Brain pericyte (primary cell): Measurements from ENCODE around the gene EPHA3.

Source experiments
- DNase-seq: peaks from one replicate; pipeline ENCODE4 v3.0.0-alpha.2; 2012; ENCODE audit warnings: low read depth, low spot score

EPHA3 gene

DNA sequence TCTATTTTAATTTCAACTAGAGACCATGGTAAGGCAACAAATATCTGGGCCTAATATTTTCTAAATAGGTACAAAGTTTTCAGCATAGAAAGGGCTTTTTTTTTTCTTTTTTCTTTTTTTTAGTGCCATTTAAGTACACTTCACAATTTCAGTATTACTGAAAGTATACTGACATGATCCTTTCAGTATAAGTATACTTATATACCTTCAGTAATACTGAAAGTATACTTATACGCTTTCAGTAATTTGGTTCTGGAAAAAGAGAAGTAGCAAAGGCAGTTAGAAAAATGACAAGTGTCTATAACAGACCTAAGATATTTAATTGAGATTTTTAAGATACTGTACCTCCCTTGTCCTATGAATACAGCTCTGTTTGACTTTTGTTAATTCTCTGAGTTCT lies 339.2 kb downstream of the EPHA3 start:
- DNase-seq, result no peak

DNA sequence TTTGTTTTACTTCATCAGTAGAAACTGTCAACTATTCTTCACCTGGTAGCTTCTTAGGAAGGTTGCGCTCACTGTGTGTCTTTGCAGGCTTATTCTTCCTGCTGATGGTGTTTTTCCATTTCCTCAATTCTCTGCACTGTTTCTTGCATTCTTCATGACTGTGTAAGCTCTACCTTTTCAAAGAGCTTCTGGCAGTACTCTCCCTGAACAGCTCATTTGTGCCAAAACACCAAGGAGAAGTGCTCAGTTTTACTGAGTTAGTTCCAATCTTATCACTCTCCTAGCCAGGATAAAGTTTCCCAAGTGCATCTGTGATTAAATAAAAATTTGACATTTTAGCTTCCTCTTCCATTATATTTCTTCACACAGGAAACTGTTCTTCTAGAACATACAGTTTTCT lies 339.8 kb downstream of the EPHA3 start:
- DNase-seq, result no peak

DNA sequence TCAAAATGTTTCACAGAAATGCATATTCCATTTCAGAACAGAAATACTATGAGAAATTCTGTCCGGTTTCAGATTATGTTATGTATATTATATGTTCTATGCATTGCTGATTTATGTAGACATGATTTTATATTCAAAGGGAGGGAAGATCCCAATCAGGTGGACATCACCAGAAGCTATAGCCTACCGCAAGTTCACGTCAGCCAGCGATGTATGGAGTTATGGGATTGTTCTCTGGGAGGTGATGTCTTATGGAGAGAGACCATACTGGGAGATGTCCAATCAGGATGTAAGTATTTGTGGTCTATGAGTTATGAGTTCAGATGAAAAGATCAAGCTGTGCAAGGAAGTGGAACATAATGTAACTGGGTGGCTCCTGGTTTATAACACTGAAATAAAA lies 341.7 kb downstream of the EPHA3 start:
- DNase-seq, result no peak

DNA sequence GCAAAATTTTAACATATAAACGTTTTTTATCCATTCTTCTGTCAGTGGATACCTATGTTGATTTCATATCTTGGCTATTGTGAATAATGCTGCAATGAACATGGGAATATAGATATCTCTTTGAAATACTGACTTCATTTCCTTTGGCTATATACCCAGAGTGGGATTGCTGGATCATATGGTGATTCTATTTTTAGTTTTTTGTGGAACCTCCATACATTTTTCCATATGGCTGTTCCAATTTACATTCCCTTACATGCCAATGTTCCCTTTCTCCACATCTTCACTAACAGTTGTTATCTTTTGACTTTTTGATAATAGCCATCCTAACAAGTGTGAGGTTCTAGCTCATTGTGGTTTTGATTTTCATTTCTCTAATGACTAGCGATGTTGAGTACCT lies 344.6 kb downstream of the EPHA3 start:
- DNase-seq, result no peak

DNA sequence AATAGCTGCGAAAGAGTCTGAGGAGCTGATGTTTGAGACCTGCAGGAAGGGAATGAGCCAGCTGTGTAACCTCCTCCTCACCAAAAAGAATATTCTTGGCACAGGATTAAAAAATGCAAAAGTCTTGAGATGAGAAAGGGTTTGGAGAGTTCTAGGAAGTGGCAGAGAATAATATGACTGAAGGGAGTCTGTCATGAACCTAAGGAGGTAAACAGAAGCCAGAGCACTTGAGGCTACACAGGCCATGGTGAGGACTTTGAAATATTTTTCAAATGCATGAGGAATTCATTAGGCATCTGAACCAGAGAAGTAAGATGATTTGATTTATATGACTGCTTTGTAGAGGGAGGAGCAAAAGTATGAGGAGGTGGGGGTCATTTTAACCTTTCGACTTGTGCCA lies 347.8 kb downstream of the EPHA3 start:
- DNase-seq, result no peak

DNA sequence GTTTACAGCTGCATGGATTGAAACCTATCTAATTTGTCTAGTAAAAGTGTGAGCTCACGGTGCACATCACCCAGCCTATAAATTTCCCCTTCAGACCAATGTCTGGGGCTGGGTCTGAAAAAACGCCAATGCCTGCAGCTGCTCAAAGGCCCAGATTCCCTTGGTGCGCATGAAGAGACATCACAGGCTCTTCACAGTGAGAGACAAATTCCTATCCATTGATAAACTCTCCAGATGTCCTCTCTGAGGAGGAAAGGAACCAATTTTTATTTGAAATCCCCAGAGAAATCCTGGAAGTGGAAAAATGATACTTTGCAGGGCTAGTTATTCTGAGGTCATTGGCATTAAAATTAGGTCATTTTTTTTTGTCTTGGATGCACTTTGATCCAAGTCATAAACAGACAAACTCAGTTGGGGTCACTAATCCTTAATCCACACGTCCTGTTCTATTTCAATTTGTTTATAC lies 360.5 kb downstream of the EPHA3 start:
- DNase-seq, result no peak

DNA sequence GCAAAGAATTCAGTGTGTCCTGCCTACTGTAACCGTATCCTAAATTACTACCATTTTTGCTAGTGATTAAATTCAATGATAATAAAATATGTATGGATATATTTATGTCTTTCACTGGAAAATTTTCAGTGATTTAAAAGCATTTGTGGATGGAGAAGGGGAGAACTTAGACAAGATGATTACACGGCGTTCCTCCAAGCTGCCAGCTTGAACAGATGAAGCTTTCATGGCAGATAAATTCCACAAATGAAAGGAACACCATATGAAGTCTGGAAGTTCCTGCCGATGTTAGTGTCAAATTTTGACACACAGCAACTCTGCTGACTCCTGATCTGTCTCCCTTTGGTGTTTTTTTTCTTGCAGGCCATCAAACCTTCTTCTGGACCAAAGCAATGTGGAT lies 364.7 kb downstream of the EPHA3 start:
- DNase-seq, result no peak

DNA sequence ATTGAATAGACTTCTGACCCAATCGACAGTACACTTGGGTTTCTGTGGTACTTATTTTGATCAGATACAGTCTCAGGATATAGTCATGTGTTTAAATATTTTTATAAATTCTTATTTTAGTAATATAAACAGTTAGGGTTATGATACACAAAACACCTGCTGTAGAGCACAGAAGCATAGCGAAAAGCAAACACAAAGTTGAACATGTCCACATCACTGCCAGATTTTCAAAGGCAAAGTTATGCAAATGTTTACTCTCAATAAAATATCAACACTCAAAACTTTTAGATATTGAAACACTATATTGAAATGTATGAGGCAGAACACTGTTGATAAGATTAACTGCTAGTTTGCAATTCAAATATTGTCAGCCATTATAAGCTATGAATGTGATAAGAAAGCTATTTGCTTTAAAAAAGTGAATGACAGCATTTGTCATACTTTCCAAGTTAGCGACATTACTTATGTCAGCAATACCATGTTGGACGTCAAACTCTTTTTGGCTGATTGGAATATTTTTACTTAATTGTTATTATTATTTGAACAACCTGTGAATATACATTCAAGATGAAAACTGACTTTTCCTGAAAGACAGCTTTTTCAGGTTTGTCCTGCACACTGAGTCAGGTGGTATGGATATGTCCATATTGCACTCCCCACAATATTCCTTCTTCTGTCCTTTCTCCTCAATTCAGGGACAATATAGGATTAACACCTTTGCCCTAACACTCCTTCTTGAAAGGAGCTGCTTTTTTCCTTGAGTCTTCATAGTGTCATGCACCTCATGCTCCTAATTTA lies 367.1 kb downstream of the EPHA3 start:
- no peak for DNase-seq

DNA sequence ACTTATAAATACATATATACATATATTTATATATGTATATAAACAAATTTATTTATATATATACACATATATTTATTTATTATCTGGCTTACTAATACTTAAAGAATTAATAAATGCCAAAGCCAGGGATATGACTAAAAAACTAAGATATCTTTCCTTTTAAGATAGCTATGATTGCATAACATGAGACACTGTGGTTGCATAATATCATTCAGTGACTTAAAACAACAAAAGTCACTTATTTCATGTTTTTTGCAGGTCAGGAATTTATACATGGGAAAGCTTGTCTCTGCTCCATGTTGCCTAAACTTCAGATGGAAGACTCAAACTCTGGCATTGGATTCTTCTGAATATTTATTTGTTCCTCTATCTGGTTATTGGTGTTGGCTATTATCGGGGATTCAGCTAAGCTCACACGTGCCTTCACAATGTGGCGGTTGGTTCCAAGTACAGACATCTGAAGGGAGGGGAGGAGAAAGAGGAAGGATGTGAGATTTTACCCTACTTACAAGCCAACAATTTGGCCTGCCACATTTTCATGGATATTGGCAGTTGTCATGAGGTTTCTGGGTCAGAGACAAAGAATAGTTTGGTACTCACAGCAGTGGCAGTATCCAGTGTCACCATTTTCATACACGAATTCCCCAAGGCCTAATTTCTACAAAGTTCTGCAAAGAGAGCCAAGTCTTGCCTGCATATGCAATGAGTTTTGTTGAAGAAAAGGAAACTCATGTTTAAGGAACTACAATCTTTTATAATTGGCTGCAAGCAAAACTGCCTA lies 381.6 kb downstream of the EPHA3 start:
- no peak for DNase-seq

DNA sequence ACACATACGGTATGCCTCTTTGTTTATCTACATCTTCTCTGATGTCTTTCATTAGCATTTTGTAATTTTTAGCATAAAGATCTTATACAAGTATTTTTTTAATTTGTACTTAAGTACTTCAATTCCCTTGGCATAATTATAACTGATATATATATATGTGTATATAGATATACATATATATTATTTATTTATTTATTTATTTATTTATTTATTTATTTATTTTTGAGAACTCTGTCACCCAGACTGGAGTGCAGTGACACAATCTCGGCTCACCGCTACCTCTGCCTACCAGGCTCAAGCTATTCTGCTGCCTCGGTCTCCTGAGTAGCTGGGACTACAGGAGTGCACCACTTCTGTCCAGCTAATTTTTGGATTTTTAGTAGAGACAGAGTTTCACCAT lies 382.7 kb downstream of the EPHA3 start:
- no peak for DNase-seq

DNA sequence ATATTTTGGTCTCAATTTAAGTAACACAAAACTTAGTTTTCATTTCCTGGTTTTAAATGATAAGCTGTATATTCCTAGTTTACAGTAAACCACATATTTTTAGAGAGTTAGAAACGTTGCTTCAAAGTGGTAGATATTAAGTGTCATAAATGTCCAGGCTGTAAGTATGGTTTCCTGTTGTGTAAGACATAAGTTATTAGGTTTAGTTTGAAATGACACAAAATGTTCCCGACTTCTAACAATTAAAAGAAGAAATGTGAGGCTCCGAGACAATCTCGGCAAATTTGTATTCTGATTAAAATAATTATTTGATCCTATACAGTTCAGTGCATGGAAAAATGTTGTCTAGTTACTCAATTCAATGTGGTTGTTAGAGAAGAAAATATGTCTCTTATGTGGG lies 387.3 kb downstream of the EPHA3 start:
- no peak for DNase-seq

DNA sequence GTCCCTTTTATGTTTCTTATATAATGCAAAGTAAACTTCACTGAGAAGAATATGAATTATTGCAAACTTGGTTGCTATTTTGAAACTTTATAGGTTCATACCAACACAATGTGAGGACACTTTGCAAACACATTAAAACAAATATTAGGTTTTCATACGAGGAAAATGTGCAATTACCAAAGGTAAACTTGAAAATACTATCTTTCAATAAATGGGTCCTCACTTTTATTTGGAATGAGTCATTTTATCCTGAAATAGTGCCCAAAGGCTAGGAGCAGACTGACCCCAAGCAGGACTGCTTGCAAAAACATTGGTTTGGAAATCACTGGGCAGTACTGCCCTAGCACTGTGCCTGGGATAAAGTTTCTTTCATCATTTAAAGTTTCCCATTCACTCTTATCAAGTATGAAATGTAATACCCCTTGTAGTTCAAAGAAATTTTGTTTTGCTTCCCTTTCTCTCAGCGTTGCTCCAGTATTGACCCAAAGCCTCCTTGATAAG lies 396.5 kb downstream of the EPHA3 start:
- no peak for DNase-seq

DNA sequence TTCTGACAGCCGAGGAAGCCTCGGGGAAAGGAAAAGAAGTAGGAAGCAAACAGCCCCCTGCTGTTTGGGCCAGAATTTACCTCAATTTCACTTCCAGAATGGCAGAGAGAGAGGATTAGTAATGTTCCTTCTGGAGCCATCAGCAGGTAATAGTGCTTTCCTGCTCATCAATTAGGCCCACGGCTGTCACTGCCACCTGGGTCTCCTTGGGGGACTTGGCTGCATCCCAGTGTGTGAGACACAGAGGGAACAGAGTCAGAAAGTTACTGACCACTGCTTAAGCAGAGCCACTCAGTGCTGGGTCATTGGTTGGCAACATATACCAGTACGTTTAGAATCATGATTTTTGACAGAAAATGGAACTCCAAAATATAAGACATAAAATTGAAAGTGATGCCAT lies 397.0 kb downstream of the EPHA3 start:
- DNase-seq, result no peak

DNA sequence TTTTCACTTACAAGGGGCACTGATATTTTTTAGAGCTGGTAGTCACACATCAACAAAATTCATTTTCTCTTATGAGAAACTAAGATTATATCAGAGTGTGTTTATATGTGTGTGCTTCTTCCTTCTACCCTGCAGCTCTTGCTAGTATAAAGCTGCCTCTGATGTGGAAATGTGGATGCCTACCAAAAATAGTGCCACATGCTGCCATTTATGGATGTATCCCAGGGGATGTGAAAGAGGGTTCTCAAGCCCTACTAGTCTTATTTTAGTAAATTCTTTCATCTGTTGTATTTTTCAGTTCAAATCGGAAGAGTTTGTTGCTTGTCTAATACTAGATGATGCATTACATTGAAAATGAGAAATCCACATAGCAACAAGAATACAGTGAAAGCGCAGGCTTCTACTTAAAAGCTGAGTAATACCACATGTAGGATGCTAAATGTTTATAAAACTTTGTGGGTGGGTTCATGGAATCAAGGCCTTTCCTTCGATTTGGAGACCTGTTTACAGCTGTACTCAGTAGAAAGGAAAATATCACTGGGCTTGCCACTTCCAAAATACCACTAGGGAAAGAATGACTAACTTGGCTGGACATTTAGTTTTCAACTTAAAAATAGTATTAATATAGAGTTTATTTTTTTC lies 399.2 kb downstream of the EPHA3 start:
- DNase-seq, result no peak

DNA sequence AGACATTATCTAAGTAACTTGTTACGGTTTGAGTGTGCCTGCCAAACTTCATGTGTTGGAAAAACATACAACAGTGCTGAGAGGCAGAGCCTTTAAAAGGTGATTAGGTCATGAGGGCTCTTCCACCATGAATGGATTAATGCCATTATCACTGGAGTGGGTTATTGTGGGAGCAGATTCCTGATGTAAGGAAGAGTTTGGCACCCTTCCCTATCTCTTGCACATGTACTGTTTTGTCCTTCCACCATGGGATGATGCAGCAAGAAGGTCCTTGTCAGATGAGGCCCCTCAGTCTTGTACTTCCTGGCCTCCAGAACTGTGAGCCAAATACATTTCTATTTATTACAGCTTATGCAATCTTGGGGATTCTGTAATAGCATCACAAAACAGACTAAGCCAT lies 413.9 kb downstream of the EPHA3 start:
- no peak for DNase-seq

DNA sequence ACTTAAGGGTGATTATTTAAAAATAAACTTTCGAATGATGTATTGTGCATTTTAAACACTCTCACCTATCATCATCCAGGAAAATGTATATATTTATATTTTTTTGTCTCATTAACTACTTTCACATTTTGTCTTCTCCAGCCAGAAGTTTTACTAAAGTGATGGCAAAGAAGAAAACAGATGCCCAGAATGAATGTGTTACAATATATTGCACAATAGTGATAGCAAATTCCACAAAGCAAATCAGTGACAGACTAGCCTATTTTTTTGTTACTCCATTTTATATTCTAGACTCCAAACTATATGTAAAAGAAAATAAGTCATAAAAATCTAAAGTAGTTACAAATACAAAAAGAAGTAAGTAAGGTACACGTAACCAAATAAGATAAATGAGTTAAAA lies 414.7 kb downstream of the EPHA3 start:
- no peak for DNase-seq

DNA sequence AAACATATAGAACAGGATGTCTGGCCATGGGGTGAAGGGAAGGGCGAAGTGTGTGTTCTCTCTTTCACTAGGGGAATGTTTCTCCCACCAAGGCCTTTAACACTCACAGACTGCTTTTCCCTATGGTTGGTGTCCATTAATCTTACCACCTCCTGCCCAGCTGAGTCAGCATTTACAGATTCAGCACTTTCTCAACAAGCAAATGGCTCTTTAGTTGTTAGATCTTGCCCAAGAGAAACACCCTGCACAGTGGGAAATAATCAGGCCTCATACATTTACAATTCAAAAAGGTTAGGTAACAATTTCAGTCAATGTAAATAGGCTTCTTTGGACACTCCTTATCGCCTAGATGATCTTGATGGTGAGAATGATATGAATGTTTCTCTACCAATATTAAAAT lies 418.2 kb downstream of the EPHA3 start:
- DNase-seq, result no peak

DNA sequence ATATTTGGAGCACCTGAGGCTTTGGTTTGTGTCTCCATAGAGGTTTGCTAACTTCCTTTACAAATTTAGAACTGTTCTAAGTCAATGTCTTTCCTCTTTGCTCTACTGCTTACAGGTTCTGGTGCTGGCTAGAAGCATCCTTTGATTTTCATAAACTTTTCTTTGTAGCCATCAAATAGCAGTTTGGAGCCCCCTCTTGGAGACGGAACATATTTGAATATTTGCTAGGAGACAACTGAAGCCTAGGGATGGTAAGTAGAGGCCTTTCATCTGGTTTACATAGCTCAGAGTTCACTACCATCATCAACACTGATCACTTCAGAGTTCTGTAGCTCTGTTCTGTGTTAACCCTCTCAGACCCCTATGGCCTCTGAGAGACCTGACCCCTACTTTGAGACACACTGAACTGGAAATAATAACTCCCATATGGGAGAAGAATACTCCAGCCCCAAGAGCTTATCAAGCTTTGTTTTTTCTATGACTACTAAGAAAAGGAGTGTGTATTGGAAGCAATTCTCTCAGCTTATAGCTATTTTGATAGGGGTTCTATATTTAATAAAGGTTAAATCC lies 420.4 kb downstream of the EPHA3 start:
- no peak for DNase-seq
